Measurements from ENCODE around the gene SYT1. TPM values are rescaled to one million over a fixed set of nuclear protein-coding genes. Genes with fewer than 3 reads are reported as not detected.

The SYT1 gene
- total RNA-seq, 1 donor from 2014 or later, result 33.2 TPM

GRCh38 chr12:79415746-79416435 is 551.3 kb downstream of the SYT1 start:
- Mint-ChIP-seq H3K27ac (ENCODE audit: unreplicated experiment) (peak overlapping the region; percentile 88), H3K4me1 (ENCODE audit: low read depth, unreplicated experiment) (peaks cover 40% of the 10 kb centered on the region)
- FAIRE-seq, result peak; percentile 32

DNA sequence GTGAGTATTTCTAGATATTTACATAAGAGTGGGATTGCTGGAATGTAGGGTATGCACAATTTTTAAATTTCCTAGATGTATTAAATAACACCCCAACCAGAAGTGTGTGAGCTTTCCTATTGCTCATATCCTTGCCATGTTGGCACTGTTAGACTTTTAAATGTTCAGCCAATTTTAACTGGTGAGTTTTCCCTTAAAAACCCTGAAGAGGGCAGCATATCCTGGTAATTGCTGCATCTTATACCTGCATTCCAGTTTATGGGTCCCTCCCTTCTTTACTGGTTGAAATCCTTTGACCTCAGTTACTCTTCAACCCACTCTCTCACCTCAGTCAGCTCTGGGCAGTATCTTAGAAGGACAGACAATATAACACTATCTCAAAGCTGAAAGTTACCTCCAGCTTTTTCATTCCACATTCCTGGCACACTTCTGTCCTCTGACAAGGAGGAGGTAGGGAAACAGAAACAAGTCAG is 555.6 kb downstream of the SYT1 start:
- FAIRE-seq, result peak; percentile 99
- H3K36me3 ChIP-seq (ENCODE audit: insufficient read depth, low read length), result no peaks in the 10 kb centered on the region
- H3K4me1 ChIP-seq (ENCODE audit: insufficient read depth, low read length), result peaks cover 62% of the 10 kb centered on the region
- no peaks in the 10 kb centered on the region for H3K9me3 Mint-ChIP-seq (ENCODE audit: unreplicated experiment)
- no peaks in the 10 kb centered on the region for H4K20me1 ChIP-seq (ENCODE audit: insufficient read depth, low read length)
- no peaks in the 10 kb centered on the region for H3K27me3 Mint-ChIP-seq (ENCODE audit: low read depth, unreplicated experiment)
- H3K4me1 Mint-ChIP-seq (ENCODE audit: low read depth, unreplicated experiment), result peaks cover 72% of the 10 kb centered on the region
- no peak overlapping the region for H3K4me3 ChIP-seq (ENCODE audit: insufficient read depth, low read depth, low read length)
- H3K4me2 ChIP-seq (ENCODE audit: low read length), result peak overlapping the region; percentile 62
- H3K9me3 ChIP-seq (ENCODE audit: insufficient read depth, low read depth, low read length), result no peaks in the 10 kb centered on the region
- H3K36me3 Mint-ChIP-seq (ENCODE audit: low read depth, unreplicated experiment), result no peaks in the 10 kb centered on the region
- H3K27ac ChIP-seq (ENCODE audit: low read depth, low read length), result peak overlapping the region; percentile 88
- no peaks in the 10 kb centered on the region for H3K27me3 ChIP-seq (ENCODE audit: insufficient read depth, low read length)
- H2AFZ ChIP-seq (ENCODE audit: low read depth, low read length), result no peak overlapping the region
- H3K4me3 Mint-ChIP-seq (ENCODE audit: unreplicated experiment), result peak overlapping the region; percentile 10
- no peaks in the 10 kb centered on the region for H3K79me2 ChIP-seq (ENCODE audit: insufficient read depth, low read length)
- no peak for TF ChIP-seq EZH2 (IDR thresholded peaks at IDR 0.05; ENCODE audit: insufficient read depth, low read length)
- TF ChIP-seq, protein P1, sequence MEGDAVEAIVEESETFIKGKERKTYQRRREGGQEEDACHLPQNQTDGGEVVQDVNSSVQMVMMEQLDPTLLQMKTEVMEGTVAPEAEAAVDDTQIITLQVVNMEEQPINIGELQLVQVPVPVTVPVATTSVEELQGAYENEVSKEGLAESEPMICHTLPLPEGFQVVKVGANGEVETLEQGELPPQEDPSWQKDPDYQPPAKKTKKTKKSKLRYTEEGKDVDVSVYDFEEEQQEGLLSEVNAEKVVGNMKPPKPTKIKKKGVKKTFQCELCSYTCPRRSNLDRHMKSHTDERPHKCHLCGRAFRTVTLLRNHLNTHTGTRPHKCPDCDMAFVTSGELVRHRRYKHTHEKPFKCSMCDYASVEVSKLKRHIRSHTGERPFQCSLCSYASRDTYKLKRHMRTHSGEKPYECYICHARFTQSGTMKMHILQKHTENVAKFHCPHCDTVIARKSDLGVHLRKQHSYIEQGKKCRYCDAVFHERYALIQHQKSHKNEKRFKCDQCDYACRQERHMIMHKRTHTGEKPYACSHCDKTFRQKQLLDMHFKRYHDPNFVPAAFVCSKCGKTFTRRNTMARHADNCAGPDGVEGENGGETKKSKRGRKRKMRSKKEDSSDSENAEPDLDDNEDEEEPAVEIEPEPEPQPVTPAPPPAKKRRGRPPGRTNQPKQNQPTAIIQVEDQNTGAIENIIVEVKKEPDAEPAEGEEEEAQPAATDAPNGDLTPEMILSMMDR (IDR thresholded peaks at IDR 0.05; ENCODE audit: insufficient read depth, low read depth, low read length), result peak; percentile 71
- H3K9ac ChIP-seq (ENCODE audit: low read length), result peak overlapping the region; percentile 78
- DNase-seq (ENCODE audit: low read depth), result peak; percentile 97
- peak overlapping the region; percentile 88 for H3K27ac Mint-ChIP-seq (ENCODE audit: unreplicated experiment)

More at GRCh38 chr12:79415746-79416435, 551.3 kb downstream of the SYT1 start:
- no peaks in the 10 kb centered on the region for H4K20me1 ChIP-seq (ENCODE audit: insufficient read depth, low read length)
- no peaks in the 10 kb centered on the region for H3K27me3 ChIP-seq (ENCODE audit: insufficient read depth, low read length)
- peak; percentile 70 for DNase-seq (ENCODE audit: low read depth)
- no peak overlapping the region for H2AFZ ChIP-seq (ENCODE audit: low read depth, low read length)
- no peaks in the 10 kb centered on the region for H3K9me3 Mint-ChIP-seq (ENCODE audit: unreplicated experiment)
- H3K79me2 ChIP-seq (ENCODE audit: insufficient read depth, low read length), result no peaks in the 10 kb centered on the region
- H3K27me3 Mint-ChIP-seq (ENCODE audit: low read depth, unreplicated experiment), result no peaks in the 10 kb centered on the region
- peak overlapping the region; percentile 2 for H3K4me2 ChIP-seq (ENCODE audit: low read length)
- no peaks in the 10 kb centered on the region for H3K36me3 ChIP-seq (ENCODE audit: insufficient read depth, low read length)
- H3K4me1 ChIP-seq (ENCODE audit: insufficient read depth, low read length), result peaks cover 22% of the 10 kb centered on the region
- H3K4me3 ChIP-seq (ENCODE audit: insufficient read depth, low read depth, low read length), result no peak overlapping the region
- H3K4me3 Mint-ChIP-seq (ENCODE audit: unreplicated experiment), result no peak overlapping the region
- TF ChIP-seq, protein P1 (IDR thresholded peaks at IDR 0.05; ENCODE audit: insufficient read depth, low read depth, low read length), result no peak
- TF ChIP-seq EZH2 (IDR thresholded peaks at IDR 0.05; ENCODE audit: insufficient read depth, low read length), result no peak
- no peaks in the 10 kb centered on the region for H3K36me3 Mint-ChIP-seq (ENCODE audit: low read depth, unreplicated experiment)
- no peaks in the 10 kb centered on the region for H3K9me3 ChIP-seq (ENCODE audit: insufficient read depth, low read depth, low read length)
- peak overlapping the region; percentile 26 for H3K27ac ChIP-seq (ENCODE audit: low read depth, low read length)
- H3K9ac ChIP-seq (ENCODE audit: low read length), result no peak overlapping the region

- DNase-seq (ENCODE audit: low read depth) (no peak), FAIRE-seq (peak; percentile 45)
- Mint-ChIP-seq H3K9me3 (ENCODE audit: unreplicated experiment) (no peaks in the 10 kb centered on the region), H3K27me3 (ENCODE audit: low read depth, unreplicated experiment) (no peaks in the 10 kb centered on the region), H3K4me3 (ENCODE audit: unreplicated experiment) (peak overlapping the region; percentile 15), H3K36me3 (ENCODE audit: low read depth, unreplicated experiment) (no peaks in the 10 kb centered on the region), H3K27ac (ENCODE audit: unreplicated experiment) (peak overlapping the region; percentile 88), H3K4me1 (ENCODE audit: low read depth, unreplicated experiment) (peaks cover 67% of the 10 kb centered on the region)
- no peak overlapping the region for H3K4me3 ChIP-seq (ENCODE audit: insufficient read depth, low read depth, low read length)
- no peaks in the 10 kb centered on the region for H3K9me3 ChIP-seq (ENCODE audit: insufficient read depth, low read depth, low read length)
- no peak overlapping the region for H3K9ac ChIP-seq (ENCODE audit: low read length)
- peak overlapping the region; percentile 44 for H3K4me2 ChIP-seq (ENCODE audit: low read length)
- H3K27me3 ChIP-seq (ENCODE audit: insufficient read depth, low read length), result no peaks in the 10 kb centered on the region
- TF ChIP-seq, protein P1 (IDR thresholded peaks at IDR 0.05; ENCODE audit: insufficient read depth, low read depth, low read length), result no peak
- TF ChIP-seq EZH2 (IDR thresholded peaks at IDR 0.05; ENCODE audit: insufficient read depth, low read length), result no peak
- H3K79me2 ChIP-seq (ENCODE audit: insufficient read depth, low read length), result no peaks in the 10 kb centered on the region
- H4K20me1 ChIP-seq (ENCODE audit: insufficient read depth, low read length), result no peaks in the 10 kb centered on the region
- H2AFZ ChIP-seq (ENCODE audit: low read depth, low read length), result no peak overlapping the region
- H3K4me1 ChIP-seq (ENCODE audit: insufficient read depth, low read length), result peaks cover 54% of the 10 kb centered on the region
- H3K36me3 ChIP-seq (ENCODE audit: insufficient read depth, low read length), result no peaks in the 10 kb centered on the region
- peak overlapping the region; percentile 88 for H3K27ac ChIP-seq (ENCODE audit: low read depth, low read length)
Measured at GRCh38 chr12:79421236-79421740, 556.7 kb downstream of the SYT1 start.

Data from astrocyte (in vitro differentiated cells and primary cell).